Stimulated activated CD8-positive, alpha-beta memory T cell treated with anti-CD3 and anti-CD28 coated beads, Interleukin-2, amount 100 ng/mL, for 1 hour (primary cell): ENCODE results near the gene SIK3.
A peak's percentile ranks its signal among the peaks of the same experiment; 100 is the strongest.

ENCODE experiments used
- DNase-seq, 2 donors: peaks; one replicate each; pipeline ENCODE4 v3.0.0-alpha.2; 2020; ENCODE audit warnings: low read depth in 2 of 2

The SIK3 gene

DNA sequence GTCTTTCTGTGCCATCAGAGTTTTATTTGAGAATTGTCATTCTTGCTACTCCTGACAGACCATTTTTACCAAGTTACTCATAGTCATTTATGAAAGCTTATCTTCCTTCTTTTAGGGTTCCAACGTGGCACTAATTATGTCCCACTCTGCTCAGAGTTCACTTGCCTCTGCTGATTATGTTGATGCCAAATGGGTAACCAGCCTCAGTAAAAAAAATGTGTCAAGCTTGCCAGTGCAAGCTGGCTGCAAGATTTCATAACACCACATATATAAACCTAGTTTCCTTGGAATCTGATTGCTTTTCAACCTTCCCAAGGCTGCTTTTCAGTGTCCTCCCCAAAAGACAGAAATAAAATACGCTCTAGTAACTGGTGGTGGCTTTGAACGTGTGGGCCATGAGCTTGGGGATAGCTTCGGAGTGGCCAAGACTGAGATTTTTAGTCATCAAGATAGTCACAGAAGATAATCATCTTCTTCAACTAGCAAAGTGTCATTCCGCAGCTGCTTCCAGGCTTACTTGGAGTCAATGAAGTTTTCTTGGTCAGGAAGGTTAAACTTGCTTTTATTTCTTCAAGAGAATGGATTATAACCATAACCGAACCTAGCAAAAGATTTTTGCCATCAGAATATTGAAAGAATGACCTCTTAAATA is 231.3 kb downstream of the SIK3 start:
- DNase-seq, result no peak

DNA sequence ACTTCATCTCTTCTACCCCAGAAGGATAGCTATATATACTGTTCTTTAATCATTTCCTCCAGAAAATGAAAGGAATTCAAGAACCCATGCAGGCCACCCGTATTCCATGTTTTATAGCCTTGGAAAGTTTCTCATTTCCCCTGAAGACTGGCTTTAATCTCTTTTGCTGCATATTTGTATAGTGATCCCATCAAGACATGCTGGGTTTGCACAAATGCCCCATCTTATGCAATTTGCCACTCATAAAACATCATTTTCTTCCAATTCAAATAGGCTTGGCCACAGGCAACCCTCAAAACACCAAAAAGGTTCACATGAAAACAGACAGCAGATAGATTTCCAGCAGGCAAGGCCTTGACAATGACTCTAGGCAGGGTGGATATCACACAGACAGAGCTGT is 232.5 kb downstream of the SIK3 start:
- no peak for DNase-seq

GRCh38 chr11:116864531-116864930 is 233.7 kb downstream of the SIK3 start:
- no peak for DNase-seq

GRCh38 chr11:116862951-116863350 is 235.3 kb downstream of the SIK3 start:
- DNase-seq, result no peak

GRCh38 chr11:116862185-116862584 is 236.0 kb downstream of the SIK3 start:
- no peak for DNase-seq

DNA sequence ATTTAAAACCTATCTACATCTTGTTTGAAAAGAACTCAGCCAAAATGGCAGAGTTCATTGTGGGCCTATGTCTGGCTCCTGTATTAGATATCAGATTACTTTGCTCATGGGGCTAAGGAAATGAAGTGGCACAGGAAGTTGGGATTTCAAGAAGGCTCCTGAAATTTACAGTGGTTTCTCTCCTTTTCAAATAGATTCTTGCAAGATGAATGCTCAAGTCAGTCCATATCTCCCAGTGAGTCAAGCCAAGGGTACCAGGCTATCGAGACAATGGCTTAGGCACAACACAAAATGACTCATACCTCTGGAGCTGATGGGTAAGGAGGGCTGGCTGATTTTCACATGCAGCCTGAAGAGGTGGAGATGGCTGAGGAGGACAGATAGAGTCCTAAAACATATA is 236.7 kb downstream of the SIK3 start:
- DNase-seq, result no peak

GRCh38 chr11:116860303-116860702 is 237.9 kb downstream of the SIK3 start:
- DNase-seq, result no peak

- no peak for DNase-seq
These were observed 239.1 kb downstream of the SIK3 start for GRCh38 chr11:116859175-116859574.

- no peak for DNase-seq
These were observed 240.3 kb downstream of the SIK3 start for GRCh38 chr11:116857936-116858335.

DNA sequence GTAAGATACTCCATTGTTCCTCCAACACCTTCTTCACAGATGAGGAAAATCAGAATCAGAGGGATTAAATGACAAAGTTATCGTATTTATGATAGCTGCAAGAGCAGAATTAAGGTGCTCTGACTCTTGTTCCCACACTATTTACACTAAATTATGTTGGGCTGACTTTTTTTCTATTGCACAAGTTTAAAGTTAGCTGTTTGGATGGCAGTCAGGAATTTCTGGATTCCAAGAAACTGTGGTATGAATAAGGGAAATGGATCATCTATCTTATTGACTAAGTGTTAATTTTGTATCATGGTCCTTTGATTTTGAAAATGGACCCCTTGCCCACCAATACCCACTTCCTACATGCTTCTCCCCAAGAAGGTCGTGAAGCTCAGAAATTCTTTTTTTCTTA is 240.9 kb downstream of the SIK3 start:
- DNase-seq, result no peak

DNA sequence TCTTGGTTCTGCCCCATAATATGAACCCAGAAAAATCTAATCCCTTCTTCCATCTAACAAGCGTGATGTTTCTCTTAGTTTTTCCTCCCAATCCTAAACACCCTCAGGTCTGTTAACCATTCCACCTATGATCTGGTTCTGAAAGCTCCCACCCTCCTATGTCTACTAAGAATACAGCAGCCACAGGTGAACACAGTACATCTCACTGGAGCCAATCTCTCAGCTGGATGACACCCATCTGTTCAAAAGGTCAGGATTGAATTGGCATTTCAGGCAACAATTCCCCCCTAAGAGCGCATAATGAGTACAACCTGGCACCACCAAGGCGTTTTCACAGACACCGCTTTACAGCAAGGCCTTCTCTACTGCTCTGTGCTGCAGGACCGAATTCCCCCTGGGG is 241.8 kb downstream of the SIK3 start:
- DNase-seq, result no peak

- DNase-seq, result no peak
These were observed 242.8 kb downstream of the SIK3 start for GRCh38 chr11:116855413-116855812.

DNA sequence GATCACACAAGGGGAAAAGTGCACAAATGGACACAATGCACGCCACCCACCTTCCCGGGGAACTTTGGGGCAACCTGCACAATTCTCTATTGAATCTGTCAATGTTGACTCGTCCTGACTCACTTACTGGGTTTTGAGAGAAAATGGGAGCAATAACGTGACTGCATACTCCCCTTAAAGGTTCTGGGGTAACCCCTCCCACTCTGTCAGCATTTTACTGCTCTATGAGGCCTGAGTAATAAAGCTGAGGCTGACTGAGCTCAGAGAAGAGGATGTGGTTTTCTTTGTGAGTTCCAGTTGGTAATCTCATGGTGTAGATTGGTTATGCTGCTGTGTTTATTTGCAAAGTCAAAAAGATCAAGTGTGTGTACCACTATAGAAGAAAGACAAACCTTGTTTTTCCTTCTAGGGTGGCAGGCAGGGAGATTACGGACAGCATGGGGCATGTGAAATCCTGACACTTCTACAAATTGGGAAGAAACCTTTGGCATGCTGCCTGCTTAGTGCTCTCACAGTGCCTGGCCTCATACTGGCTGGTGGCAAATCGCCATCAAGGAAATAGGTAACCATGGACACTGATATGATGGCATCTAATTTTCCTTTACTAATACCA is 244.7 kb downstream of the SIK3 start:
- peak; percentile 13 to 24 for DNase-seq

- DNase-seq, result no peak
These were observed 245.8 kb downstream of the SIK3 start for GRCh38 chr11:116852261-116853031.

DNA sequence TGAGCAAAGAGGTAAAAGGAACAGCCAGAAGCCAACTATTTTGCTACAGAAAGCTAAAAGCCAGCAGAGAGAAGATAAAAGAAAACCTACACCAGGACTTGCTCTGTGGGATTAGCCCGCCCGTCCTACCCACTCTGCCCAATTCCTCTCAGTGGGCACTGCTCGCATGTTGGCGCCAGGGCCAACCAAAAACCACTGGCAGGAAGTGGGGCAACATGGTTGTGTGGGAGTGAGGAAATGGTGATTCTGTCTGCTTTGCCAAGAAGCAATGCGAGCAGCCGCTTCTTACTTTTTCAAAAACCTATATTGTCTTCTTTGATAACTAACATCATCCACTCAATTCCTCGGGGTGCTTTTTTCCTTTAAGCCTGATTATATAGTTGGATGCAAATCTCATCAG is 246.6 kb downstream of the SIK3 start:
- peak; percentile 10 to 20 for DNase-seq

DNA sequence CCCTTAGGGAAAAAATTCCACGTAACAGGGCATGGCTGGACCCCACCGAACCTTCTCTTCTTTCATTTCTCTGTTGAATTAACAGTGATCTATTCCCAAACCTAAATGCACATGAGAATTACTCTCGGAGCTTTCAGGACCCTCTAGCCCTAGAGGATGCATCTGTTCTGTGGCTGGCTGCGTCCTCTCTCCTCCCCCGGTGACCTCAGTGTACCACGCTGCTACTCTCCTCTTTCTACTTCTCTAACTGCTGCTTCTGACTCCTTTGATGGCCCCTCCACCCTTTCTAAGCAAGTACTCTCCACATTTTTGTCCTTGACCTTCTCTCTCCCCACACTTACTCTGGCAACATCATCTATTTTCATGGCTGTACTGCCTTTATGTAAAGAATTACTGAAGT is 248.7 kb downstream of the SIK3 start:
- DNase-seq, result no peak

DNA sequence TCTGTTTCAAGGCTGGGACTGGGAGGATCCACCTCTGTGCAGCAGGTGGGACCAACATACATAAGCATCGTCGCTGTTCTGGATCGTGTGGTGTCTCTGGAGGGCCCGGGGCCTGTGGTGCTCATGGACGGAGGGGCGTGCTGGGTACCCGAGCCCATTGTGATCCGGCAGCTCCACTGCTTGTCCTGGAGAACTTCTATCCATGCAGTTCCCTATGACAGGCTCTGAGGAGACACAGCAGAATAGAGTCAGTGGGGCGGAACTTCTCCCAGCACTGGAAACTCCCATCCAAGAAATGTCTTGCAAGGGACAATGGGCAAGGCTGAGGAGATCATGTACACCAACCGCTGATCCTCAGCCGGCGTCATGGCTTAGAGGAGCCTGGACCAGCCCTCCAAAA is 249.2 kb downstream of the SIK3 start:
- DNase-seq, result no peak

DNA sequence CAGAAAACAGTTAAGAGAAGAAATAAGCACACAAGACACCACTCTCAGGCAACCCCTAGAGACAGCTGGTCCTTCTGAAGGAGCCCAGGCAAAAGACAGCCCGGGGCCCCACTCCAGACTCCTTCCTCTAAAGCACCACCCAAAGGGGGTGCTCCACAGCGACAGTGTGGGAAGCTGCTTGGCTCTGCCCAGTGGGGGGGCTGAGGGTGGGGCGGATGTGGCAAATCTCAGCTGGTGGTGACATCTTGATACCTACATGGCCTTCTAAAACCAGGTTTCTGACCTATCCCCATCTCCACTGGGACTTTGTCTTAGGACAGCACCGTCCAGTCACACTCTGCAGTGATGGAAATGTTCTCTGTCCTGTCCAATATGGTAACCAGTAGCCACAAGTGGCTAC is 250.6 kb downstream of the SIK3 start:
- no peak for DNase-seq

DNA sequence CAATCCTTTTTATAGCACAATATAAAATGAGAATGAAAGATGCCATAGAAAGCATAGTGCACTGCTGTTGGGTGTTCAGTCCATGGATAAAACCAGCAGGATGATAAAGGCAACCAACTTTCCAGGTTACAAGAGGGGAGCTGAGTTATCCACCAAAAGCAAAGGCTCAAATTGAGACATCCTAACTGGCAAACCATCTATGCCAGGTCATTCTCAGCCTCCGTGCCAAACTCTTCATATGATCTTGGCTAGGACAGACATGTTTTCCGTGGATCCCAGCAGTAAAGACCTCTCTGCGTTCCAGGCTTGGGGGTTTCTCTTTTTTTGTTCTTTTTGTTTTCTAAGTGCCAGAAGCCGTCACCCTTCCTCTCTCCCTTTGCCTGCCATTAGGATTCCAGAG is 253.5 kb downstream of the SIK3 start:
- no peak for DNase-seq

DNA sequence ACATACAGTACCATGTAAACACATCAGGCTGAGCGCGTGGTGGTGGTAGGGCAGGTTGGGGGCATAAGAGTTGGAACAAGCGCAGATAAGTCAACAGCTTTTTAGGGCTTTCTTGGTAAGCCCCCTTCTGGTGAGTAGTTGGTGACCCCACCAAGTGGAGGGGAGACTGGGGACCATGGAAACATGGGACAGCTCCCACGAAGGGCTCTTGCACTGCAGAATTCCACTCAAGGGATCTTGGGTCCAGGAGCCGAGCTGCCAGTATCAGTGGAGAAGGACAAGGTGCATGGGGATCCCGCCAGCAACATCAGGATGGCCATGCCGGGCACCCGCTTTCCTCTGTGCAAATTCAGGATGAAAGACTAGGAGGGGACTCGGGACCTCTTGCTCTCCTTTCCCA is 254.6 kb downstream of the SIK3 start:
- no peak for DNase-seq

DNA sequence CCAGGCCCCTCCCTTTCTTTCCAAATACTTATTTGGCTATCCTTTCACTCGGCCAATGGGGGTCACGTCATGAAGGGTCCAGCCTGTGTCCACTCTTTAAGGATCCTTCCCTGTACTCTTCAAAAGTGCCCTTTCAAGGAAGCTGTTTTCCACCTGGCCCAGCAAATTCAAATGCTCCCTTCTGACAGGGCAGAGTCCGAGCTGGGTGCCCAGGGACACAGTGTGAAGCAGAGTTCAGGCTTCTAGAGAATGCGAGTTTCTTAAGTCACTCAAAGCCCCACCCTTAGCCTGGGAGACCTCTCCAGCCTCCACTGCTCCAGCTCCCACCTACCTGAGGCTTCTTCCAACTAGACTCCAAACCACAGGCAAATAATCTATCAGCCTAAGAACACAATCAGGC is 255.3 kb downstream of the SIK3 start:
- DNase-seq, result no peak

DNA sequence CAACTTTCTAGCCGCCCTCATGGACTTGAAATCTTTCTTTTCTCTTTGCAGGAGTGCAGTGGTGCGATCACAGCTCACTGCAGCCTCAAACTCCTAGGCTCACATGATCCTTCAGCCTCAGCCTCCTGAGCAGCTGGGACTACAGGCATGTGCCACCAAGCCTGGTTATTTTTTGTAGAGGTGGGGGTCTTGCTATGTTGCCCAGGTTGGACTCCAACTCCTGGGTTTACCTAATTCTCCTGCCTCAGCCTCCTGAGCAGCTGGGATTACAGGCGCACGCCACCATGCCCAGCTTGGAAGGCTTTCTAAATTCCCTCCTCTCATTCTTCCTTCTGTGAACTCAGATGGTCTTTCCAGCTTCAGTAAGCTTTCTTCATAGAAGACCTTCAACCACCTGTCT is 256.1 kb downstream of the SIK3 start:
- DNase-seq, result no peak

DNA sequence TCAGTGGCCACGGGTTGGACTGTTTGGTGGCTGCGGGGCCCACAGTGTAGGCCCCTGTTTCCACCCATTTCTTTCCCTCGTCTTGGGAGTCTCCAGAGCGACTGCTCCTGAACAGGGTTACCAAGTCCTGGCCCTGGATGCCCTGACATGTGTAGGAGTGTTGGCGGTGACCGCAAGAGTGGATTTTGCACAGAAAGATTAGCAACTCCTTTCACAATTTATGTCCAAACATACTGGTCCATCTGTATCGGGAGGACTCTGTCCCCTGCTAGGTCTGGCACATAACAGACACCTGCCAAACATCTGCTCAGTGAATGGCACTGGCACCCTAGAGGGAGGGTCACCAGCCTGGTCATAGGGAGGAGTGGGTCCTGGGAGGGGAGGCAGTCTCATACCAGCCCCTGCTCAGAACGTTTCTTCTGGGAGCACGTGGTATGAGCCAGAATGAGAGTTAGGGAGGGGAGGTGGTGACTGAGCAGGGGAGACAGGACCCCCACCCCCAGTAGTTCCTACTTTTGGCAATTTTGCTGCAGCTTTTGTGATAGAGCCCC is 257.4 kb downstream of the SIK3 start:
- DNase-seq, result no peak
